ENCODE results near the gene POLR1H.
"Not testable (repeated sequence)": the region's sequence is repeated elsewhere in the genome, so short reads cannot be mapped to it uniquely, and the experiment has no call there.

Gene POLR1H, protein sequence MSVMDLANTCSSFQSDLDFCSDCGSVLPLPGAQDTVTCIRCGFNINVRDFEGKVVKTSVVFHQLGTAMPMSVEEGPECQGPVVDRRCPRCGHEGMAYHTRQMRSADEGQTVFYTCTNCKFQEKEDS

DNA sequence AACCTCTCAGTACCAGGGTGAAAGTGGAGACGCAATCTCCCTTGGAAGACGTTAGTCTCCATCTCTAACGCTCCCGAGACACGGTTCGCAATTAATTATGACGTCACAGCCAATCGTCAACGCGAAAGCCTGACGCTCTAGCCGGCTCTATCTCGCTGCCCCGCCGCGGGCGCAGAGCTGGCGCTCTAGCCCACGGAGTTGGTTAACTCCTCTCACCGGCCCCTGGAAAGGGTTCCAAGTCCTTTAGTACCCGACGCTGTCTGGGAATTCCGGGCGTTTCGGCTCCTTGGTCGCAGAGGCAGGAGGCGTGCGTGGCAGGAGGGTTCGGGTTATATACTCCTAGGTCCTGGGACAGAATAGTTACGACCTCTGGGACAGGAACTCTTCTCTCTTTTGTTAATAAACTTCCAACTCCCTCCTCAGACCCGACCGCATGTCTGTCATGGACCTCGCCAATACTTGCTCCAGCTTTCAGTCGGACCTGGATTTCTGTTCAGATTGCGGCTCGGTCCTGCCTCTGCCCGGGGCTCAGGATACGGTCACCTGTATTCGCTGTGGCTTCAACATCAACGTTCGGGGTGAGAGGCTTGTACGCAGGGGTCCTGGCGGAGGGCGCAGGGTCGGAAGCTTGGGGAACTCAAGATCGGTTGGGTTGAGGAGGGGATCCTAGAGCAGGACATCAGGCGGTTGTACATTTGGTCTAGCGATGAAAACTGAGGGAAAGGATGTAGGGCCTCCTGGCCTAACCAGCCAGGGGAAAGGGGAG lies at the start of gene POLR1H:
Gene POLR1H (plus strand): TSS at position 174 of the 766 bp plus-strand sequence. CDS start 260 bp downstream, at position 434.
- peak; percentile 81 to 86 for DNase-seq

DNA sequence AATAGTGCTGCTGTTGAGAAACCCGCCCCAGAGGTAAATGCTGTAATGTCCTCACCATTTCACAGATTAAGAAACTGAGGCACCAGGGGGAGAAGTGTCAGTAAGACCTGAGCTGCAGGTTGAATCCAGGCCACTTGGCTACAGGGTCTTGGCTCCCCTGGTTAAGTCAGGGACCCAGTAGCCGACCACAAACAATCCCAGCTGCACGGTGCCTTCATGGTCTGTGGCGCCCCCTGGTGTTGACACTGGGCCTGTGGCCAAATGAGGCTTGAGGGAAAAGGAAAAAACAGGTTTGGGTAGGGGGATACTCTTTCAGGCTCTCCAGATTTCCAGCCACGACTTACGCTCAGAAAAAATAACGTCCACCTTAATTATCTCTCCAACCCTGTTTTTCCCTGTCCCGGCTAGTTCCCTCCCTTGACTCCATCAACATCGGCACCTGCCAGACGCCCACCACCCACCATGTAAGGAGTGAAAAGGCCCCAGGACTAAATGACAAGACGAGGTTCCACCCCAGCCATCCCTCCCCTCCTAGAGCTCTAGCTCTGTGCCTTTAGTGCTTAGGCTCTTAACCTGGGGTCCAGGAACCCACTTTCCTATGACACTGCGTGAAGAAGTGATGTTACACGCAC lies 47.7 kb upstream of the POLR1H start:
- peak in 1 of 2 experiments; percentile 11 for DNase-seq

DNA sequence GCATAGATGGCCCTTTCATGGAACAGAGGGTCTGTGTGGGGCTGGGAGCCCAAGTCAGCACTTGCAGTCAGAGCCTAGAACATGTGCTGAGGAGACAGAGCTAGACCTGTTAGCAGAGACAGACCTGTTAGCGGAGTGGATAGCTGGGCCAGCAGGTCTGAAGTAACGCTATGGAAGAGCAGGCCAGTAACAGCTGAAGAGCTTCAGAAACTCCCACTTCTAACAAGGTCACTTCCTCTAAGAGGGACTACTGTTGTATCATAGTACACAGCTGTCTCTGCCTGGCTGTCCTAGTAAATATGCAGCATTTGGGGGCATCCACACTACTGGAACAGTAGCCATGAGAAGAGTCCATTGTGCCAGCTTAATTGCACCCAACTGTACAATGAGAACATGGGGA lies 41.2 kb upstream of the POLR1H start:
- DNase-seq = no peak

DNA sequence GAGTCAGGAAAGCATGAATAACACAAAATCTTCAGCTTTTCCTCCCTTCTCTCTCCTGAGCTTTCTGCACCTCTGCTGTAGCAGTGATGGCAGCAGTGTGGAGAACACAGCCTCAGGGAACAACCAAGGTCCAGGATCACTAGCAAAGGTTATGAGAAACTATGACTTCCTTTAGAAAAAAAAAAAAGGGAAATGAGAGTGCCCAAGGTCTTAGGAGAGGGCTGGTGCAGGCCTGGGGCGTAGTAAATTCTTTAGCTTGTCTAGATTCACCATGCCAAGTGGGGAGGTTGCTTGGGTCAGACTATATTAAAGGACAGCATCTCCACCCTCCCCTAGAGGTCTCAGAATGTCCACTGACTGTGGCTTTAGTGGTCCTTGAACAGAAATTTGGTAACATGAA lies 40.4 kb upstream of the POLR1H start:
- DNase-seq = no peak

DNA sequence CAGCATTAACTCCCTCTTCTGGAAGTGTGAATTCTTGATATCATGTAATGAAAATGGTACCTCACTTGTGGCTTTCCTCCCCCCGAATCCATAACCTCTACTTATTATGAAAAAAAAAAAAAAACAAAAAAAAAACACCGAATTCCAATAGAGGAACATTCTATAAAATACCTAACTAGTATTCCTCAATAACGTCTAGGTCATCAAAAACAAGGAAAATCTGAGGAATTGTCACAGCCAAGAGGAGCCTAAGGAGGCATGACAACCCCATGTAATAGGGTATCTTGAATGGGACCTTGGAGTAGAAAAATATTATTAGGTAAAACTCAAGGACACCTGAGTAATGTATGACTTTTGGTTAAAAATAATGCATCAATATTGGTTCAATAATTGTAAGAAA lies 38.9 kb upstream of the POLR1H start:
- no peak for DNase-seq

DNA sequence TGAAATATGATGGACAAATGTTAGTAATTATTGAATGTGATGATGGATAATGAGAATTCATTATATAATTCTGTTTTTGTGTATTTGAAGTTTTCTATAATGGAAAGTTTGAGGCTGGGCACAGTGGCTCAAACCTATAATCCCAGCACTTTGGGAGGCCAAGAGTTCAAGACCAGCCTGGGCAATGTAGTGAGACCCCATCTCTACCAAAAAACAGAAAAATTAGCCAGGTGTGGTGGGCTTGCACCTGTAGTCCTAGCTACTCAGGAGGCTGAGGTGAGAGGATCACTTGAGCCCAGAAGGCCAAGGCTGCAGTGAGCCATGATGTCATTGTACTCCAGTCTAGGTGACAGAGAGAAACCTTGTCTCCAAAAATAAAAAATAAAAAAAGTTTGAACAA lies 38.4 kb upstream of the POLR1H start:
- DNase-seq = not testable (repeated sequence)

DNA sequence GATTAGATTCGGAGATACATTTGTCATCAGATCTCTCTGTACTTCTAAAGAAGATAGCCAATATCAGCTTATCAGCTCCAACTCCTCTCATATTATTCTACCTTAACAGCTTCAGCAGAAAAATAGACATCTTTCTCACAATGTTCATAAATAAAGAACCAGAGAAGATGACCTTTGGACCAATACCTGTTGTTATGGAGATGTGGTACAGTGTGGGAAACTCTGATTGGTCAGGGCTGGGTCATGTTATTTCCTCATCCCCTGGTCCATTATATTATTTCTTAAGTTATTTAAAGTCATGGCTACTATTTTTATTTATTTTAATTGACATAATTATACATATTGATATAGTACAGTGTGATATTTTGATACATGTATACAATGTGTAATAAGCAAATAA lies 35.9 kb upstream of the POLR1H start:
- DNase-seq = no peak

DNA sequence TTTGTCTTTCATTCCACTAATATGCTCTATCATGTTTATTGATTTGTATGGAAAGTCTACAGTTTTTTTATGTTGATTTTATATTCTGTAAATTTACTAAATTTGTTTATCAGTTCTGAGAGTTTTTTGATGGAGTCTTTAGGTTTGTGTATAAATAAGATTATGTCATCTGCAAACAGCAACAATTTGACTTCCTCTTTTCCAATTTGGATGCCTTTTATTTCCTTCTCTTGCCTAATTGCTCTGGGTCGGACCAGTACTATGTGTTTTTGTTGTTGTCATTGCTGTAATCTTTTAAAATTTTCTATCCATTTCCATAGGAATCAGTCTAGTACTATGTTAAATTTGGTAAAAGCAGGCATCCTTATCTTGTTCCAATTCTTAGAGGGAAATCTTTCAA lies 31.5 kb upstream of the POLR1H start:
- no peak for DNase-seq

DNA sequence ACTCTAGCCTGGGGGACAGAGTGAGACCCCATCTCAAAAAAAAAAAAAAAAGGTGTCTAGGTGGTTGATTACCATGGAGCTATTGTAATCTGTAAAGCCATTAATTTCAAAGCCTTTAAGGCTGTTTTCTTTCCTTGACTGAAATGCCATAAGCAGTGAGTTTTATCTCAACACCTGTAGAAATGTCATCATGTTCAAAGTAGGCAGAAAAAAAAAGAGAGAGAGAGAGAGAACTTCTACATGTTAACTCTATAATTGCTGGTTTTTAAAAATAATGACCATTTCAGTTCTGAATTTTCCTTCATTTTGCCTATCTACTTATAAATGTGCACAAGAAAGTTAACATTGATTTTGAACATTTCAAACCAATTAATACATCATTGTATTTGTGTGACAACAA lies 29.7 kb upstream of the POLR1H start:
- no peak for DNase-seq

DNA sequence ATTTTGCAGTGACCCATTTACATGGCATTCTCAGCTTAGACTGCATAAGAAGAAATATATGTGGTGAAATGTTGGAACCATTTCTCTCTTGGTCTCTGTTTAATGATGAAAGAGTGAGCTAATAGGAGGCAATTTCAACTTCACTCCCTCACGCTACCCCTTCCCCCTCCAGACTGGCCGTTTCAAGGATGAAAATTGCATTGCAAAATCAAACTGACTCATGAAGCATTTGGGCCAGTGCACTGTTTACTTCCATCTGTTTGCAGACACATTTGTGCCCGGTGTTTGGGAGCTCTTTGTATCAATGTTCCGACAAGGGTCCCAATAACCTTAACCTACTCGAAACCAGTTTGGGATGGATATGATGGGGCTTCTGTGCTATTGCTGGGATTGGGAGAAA lies 27.6 kb upstream of the POLR1H start:
- DNase-seq = not testable (repeated sequence)

DNA sequence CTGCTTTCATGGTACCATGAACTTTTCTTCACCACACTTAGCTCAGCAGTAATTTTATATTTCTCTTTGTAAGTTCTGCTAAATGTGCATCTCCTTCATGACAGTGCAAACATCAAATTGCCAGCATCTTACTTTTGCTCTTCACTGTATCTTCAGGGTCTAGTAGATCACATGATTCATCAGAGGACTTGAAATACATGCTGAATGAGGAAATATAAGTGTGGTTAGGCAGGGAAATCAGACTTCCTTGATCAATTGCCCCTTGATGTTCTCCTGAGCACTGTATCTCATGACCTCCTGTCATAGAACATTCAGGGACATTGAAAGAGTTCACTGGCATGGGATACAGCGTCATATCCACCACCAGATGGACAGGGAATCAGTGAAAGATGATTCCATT lies 25.3 kb upstream of the POLR1H start:
- DNase-seq = no peak

DNA sequence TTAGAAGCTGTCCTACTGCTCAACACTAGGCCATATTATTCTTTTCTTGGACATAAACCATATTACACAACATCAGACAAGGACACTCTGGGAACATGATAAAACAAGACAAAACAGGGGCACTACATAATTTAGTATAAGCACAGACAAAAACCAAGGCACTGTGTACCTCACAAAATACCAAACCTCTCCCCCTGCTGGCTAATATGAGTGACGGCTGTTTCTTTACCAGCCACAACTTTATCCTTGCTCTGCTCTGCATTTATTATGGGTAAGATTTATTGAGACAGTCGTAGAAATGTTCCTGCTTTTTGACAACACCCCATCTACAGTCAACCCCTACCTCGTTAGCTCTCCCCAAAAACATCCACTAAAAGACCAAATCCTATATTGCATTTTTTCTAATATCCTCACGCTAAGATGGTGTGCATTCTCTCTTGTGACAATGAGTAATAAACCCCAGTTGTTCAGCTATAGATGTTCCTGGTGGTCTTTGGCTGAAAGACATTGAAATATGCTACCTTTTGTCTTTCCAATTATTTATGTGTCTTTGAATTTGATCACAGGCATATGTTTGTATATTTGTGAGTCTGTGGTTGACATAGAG lies 23.8 kb upstream of the POLR1H start:
- DNase-seq = no peak

DNA sequence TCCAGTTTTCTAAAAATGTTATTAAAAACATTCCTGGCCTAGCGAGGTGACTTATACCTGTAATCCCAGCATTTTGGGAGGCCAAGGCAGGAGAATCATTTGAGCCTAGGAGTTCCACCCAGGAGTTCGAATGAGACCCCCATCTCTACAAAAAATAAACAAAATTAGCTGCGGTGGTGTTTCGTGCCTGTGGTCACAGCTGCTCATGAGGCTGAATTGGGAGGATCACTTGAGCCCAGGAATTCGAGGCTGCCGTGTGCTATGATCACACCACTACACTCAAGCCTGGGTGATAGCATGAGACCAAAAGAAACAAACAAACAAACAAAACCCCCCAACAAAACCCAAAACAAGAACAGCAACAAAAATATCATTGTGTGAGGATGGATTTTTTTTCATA lies 19.8 kb upstream of the POLR1H start:
- DNase-seq = no peak

DNA sequence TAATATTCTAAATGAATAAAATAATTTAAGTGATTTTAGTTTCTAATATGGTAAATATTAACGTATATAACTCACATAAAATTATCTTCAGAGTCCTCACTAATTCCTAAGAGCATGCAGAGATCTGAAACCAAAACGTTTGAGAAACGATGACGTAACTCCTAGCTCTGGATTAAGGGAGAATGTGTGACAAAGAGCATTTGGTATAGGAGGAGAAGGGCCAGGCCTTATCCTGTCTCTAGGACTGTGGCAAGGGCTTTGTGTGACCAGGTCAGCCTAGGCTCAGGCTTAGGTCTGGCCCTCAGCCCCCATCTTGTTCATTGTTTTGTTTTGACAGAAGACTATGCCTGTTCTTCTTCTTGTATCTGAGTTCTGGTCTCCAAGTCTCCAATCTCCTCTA lies 19.2 kb upstream of the POLR1H start:
- no peak for DNase-seq

DNA sequence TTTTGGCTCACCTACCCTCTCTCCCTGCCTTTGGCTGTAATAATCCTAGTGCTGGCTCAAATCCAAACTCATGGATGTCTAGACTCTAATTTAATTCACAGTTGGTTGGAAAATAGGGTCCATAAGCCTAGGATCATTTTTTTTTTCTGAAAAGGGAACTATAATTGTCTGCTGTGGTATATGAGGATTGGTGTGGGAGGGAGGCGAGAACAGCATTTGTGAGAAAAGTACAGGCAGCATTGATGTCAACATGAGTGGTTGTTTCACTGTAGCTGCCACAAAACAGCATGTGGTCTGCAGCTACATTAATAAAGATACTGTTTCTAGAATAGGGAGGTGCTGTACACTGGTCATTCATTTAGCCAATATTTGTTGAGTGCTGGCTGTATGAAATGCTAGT lies 18.6 kb upstream of the POLR1H start:
- DNase-seq = no peak

DNA sequence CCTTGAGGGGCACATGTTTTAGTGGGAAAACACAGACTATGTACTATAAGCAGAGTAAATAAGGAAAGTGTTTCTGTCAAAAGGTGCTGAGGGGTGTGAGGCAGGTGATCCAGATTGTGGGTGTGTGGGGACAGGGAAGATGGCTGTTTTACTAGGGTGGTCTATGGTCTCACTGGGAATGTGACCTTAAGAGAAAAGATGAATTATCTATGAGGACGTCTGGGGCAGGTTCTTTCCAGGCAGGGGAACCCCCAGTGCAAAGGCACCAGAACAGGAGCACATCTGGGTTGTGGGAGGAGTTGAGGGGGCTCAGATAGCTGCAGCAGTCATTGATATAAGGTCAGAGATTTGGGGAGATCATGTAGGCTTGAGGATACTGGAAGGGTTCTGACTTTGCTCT lies 18.2 kb upstream of the POLR1H start:
- no peak for DNase-seq

DNA sequence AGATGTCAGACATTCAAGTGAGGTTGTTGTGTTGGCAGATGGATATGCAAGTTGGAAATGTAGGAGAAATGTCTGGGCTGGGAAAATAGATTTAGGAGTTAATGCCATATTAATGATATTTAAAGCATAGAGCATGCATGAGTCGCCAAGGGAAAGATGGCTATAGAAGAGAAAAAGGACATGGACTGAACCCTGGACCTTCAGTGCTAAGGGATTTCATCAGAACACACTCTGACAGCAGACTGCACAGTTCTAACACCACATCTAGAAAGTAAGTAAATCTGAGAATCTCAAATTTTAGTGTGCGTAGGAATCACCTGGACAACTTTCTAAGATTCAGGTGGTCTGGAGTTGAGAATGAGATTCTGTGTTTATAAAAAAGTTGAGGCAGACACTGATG lies 17.3 kb upstream of the POLR1H start:
- no peak for DNase-seq

DNA sequence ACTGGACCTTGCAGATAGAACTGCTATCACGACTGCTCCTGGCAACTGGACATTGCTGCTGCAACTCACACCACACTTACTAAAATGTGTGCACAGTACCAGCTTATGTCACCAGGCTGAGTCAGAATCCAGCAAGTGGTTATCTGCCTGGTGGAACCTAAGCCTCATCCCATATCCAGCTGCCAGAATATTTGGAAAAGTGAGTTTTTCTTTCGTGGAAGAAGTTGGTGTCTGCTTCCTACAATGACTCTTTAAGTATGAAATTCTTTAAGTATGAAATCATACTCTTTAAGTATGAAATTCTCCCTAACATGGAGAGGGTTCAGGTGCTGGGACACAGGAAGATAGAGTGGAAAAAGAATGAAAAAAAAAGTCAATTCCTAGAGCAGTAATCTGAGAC lies 16.4 kb upstream of the POLR1H start:
- DNase-seq = no peak

DNA sequence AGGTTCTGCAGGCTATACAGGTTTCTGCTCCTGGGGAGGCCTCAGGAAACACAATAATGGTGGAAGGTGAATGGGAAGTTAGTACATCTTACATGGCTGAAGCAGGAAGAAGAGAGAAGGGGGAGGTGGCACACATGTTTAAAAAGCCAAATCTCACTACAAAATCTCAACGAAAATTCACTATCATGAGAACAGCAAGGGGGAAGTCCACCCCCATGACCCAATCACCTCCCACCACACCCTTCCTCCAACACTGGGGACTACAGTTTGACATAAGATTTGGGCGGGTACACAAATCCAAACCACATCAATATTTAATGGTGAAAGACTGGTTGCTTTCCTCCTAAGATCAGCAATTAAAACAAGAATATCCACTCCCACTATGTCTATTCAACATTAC lies 13.8 kb upstream of the POLR1H start:
- no peak for DNase-seq

DNA sequence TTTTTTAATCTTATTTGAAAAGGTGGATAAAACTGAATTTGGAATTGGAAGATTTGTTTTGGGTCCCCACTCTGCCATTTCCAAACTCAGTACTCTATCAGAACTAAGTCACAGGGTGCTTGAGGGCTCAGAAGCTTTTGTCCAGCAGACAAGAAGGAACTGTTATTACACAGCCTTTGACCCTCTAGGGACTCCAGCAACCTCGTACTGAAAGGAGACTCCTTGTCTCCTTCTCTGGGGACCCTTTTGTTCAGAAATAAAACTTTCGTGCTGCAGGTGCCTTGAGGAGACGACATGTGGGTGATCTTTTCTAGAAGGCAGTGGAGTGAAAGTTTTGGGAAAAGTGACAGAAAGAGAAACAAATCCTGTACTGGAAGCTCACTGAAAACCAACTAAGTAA lies 7.4 kb upstream of the POLR1H start:
- DNase-seq = no peak

DNA sequence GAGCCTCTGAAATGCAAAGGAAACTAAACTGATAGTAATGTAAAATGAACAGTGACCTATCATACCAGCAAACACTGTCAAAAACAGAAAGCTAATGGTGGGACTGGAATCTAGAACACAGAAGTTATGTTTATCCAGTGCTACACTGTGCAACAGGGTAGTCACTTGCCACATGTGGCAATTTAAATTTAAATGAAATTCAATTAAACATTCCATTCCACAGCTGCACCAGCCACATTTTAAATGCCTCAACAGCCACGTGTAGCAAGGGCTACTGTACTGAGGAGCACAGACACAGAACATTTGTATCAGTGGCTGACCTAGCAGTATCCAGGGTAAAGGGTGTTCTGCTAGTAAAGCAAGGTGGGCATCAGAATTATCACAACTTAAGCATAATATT lies 5.6 kb upstream of the POLR1H start:
- DNase-seq = no peak

DNA sequence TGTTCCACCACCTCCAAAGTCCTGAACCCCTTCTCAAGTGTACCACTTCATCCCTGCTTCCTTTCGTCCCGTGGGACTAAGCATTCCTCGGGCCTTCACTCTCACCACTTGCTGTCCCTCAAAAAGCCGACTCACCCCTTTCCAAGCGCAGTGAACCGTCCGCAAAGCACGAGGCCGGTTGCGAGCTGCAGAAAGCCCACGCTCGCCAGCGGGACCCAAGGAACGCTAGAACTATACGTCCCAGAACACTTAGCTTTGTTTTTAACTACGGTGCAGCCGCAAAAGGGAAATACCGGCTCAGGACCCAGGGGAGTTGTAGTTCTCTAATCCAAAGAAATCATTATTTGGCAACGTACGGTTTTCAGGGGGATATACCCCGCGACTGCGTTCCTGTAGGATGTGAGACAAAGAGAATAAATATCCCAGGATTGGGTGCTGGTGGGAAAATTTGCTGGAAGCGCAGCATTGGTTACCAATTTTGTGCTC lies 416 bp upstream of the POLR1H start:
- peak in 1 of 2 experiments; percentile 44 for DNase-seq

DNA sequence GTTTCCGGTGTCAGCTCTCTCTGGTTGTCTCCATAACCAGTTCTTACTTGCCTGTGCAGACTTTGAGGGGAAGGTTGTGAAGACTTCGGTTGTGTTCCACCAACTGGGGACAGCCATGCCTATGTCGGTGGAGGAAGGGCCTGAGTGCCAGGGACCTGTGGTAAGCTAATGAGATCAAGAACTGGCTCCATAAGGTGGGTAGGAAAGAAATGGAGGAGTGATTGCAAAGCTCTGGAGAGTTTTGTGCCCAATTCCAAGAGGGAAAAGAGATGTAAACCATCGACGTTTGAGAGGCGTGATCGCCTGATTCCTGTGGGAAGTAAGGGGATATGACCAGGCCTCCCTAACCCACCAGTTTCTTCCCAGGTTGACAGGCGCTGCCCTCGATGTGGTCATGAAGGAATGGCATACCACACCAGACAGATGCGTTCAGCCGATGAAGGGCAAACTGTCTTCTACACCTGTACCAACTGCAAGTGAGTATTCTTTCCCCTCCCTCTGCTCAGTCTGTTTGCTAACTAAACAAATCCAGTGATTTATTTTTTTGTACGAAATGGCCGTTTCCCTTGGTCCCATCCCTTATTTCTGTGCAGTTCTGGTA lies 893 bp downstream of the POLR1H start:
- DNase-seq = no peak

Data from activated CD4-positive, alpha-beta T cell treated with anti-CD3 and anti-CD28 coated beads, Interleukin-2, amount 50 U/mL, for 48 hours (primary cell).